Measurements from ENCODE around the gene EDEM3. TPM values are rescaled to one million over a fixed set of nuclear protein-coding genes. Genes with fewer than 3 reads are reported as not detected.

EDEM3 gene
- total RNA-seq, 1 experiment from 2014 or later: 14.1 TPM

- intact Hi-C loops (cut with micrococcal nuclease; ENCODE audit: unreplicated experiment): no loop called here
- ChIA-PET CTCF (no interaction called here), POLR2A (no interaction called here)
- Mint-ChIP-seq H3K27me3 (ENCODE audit: insufficient read depth, unreplicated experiment) (no peaks in the 10 kb centered on the region), H3K4me1 (ENCODE audit: low read depth, unreplicated experiment) (peaks cover 11% of the 10 kb centered on the region), H3K9me3 (ENCODE audit: unreplicated experiment) (peaks cover 6% of the 10 kb centered on the region), H3K27ac (ENCODE audit: unreplicated experiment) (no peak overlapping the region), H3K4me3 (ENCODE audit: unreplicated experiment) (no peak overlapping the region), H3K36me3 (ENCODE audit: insufficient read depth, unreplicated experiment) (no peaks in the 10 kb centered on the region)
- H3K36me3 ChIP-seq (ENCODE audit: control insufficient read depth, insufficient read depth, low read length): no peaks in the 10 kb centered on the region
- H3K9me3 ChIP-seq: no peaks in the 10 kb centered on the region
- no peak for TF ChIP-seq CTCF (IDR thresholded peaks at IDR 0.05; ENCODE audit: insufficient read depth in 1 of 2, low read depth in 1 of 2, low read length in 1 of 2, severe bottlenecking in 1 of 2, unreplicated experiment in 1 of 2)
- no peak for DNase-seq
- no peak overlapping the region for H3K4me3 ChIP-seq (ENCODE audit: low read depth, low read length)
- H3K27me3 ChIP-seq (replicated peaks; ENCODE audit: control insufficient read depth, insufficient read depth, low read length): no peaks in the 10 kb centered on the region
- BruUV-seq (replicated peaks): no TSS peak
- H3K4me1 ChIP-seq: peaks cover 8% of the 10 kb centered on the region
Observed at GRCh38 chr1:184790642-184791549, 36.2 kb upstream of the EDEM3 start.

GRCh38 chr1:184789884-184790283 is 35.2 kb upstream of the EDEM3 start:
- H3K36me3 Mint-ChIP-seq (ENCODE audit: insufficient read depth, unreplicated experiment): no peaks in the 10 kb centered on the region
- H3K36me3 ChIP-seq (ENCODE audit: control insufficient read depth, insufficient read depth, low read length): no peaks in the 10 kb centered on the region
- intact Hi-C loops (cut with micrococcal nuclease; ENCODE audit: unreplicated experiment): no loop called here
- ChIA-PET POLR2A (no interaction called here), CTCF (no interaction called here)
- H3K4me1 Mint-ChIP-seq (ENCODE audit: low read depth, unreplicated experiment): peaks cover 7% of the 10 kb centered on the region
- H3K9me3 Mint-ChIP-seq (ENCODE audit: unreplicated experiment): peaks cover 10% of the 10 kb centered on the region
- no peak overlapping the region for H3K4me3 ChIP-seq (ENCODE audit: low read depth, low read length)
- no peak overlapping the region for H3K4me3 Mint-ChIP-seq (ENCODE audit: unreplicated experiment)
- H3K27me3 Mint-ChIP-seq (ENCODE audit: insufficient read depth, unreplicated experiment): peaks cover 2% of the 10 kb centered on the region
- H3K27me3 ChIP-seq (replicated peaks; ENCODE audit: control insufficient read depth, insufficient read depth, low read length): no peaks in the 10 kb centered on the region
- H3K27ac Mint-ChIP-seq (ENCODE audit: unreplicated experiment): no peak overlapping the region
- H3K9me3 ChIP-seq: no peaks in the 10 kb centered on the region
- no peak for TF ChIP-seq CTCF (IDR thresholded peaks at IDR 0.05; ENCODE audit: insufficient read depth in 1 of 2, low read depth in 1 of 2, low read length in 1 of 2, severe bottlenecking in 1 of 2, unreplicated experiment in 1 of 2)
- H3K4me1 ChIP-seq: peaks cover 8% of the 10 kb centered on the region
- DNase-seq: no peak
- BruUV-seq (replicated peaks): no TSS peak

- no peak for DNase-seq
- ChIA-PET CTCF (no interaction called here), POLR2A (no interaction called here)
- Histone ChIP-seq H3K27me3 (replicated peaks; ENCODE audit: control insufficient read depth, insufficient read depth, low read length) (no peaks in the 10 kb centered on the region), H3K36me3 (ENCODE audit: control insufficient read depth, insufficient read depth, low read length) (no peaks in the 10 kb centered on the region), H3K9me3 (peaks cover 7% of the 10 kb centered on the region; the same call in 1 of the 2 replicates), H3K4me1 (peaks cover 8% of the 10 kb centered on the region), H3K4me3 (ENCODE audit: low read depth, low read length) (no peak overlapping the region)
- H3K27ac Mint-ChIP-seq (ENCODE audit: unreplicated experiment): no peak overlapping the region
- H3K9me3 Mint-ChIP-seq (ENCODE audit: unreplicated experiment): peaks cover 19% of the 10 kb centered on the region
- H3K27me3 Mint-ChIP-seq (ENCODE audit: insufficient read depth, unreplicated experiment): peaks cover 4% of the 10 kb centered on the region
- intact Hi-C loops (cut with micrococcal nuclease; ENCODE audit: unreplicated experiment): no loop called here
- H3K36me3 Mint-ChIP-seq (ENCODE audit: insufficient read depth, unreplicated experiment): no peaks in the 10 kb centered on the region
- H3K4me1 Mint-ChIP-seq (ENCODE audit: low read depth, unreplicated experiment): peaks cover 7% of the 10 kb centered on the region
- no peak for TF ChIP-seq CTCF (IDR thresholded peaks at IDR 0.05; ENCODE audit: insufficient read depth in 1 of 2, low read depth in 1 of 2, low read length in 1 of 2, severe bottlenecking in 1 of 2, unreplicated experiment in 1 of 2)
- no peak overlapping the region for H3K4me3 Mint-ChIP-seq (ENCODE audit: unreplicated experiment)
- no TSS peak for BruUV-seq (replicated peaks)
Observed at GRCh38 chr1:184788970-184789369, 34.3 kb upstream of the EDEM3 start.

Data from Caco-2 (cell line).